CD4-positive, CD25-positive, alpha-beta regulatory T cell (primary cell): ENCODE data around the gene CAPZB. TPM values are rescaled to one million over a fixed set of nuclear protein-coding genes. Genes with fewer than 3 reads are reported as not detected.
"Not testable (repeated sequence)": the region's sequence is repeated elsewhere in the genome, so short reads cannot be mapped to it uniquely, and the experiment has no call there.

Experiments
- ATAC-seq, 2 donors: fragments of 150-1000 bp; cut with Tn5 transposase; one replicate each; pipeline ENCODE4 v1.10.0; 2021; ENCODE audit warnings: low read depth in 2 of 2, moderate number of reproducible peaks in 2 of 2, moderate library complexity in 1 of 2
- DNase-seq, 3 donors: peaks; one replicate each; pipeline versions ENCODE4 v3.0.0 to v3.0.0-alpha.2; 2012 to 2022; ENCODE audit warnings: mixed read lengths in 1 of 3
- H3K27ac ChIP-seq: one replicate; pipeline ENCODE4 v1.7.0; 2013; ENCODE audit warnings: mild to moderate bottlenecking, low read length; ENCODE audit not compliant: insufficient read depth, poor library complexity, severe bottlenecking
- H3K27me3 ChIP-seq: one replicate; pipeline ENCODE4 v1.7.0; 2013; ENCODE audit warnings: low read length; ENCODE audit not compliant: control insufficient read depth, insufficient read depth
- H3K36me3 ChIP-seq: one replicate; pipeline ENCODE4 v1.7.0; 2013; ENCODE audit warnings: mild to moderate bottlenecking, low read length, moderate library complexity; ENCODE audit not compliant: control insufficient read depth, insufficient read depth
- H3K4me1 ChIP-seq: 2 replicates; pipeline ENCODE4 v1.7.0; 2013; ENCODE audit warnings: mild to moderate bottlenecking, low read length; ENCODE audit not compliant: insufficient read depth, control insufficient read depth, poor library complexity, severe bottlenecking
- H3K4me3 ChIP-seq: one replicate; pipeline ENCODE4 v1.7.0; 2013; ENCODE audit warnings: low read depth, mild to moderate bottlenecking, low read length, moderate library complexity
- H3K9me3 ChIP-seq, 2 experiments: 1 replicate in 1 of 2; 2 replicates in 1 of 2; pipeline ENCODE4 v1.7.0; 2013; ENCODE audit warnings: low read length in 2 of 2, mild to moderate bottlenecking in 1 of 2, moderate library complexity in 1 of 2; ENCODE audit not compliant: control insufficient read depth in 2 of 2
- H3K27ac Mint-ChIP-seq, 3 donors: one replicate each; pipeline ENCODE4 v1.8.0; 2020 to 2022; ENCODE audit warnings: mild to moderate bottlenecking in 3 of 3, mixed read lengths in 3 of 3, moderate library complexity in 2 of 3
- H3K27me3 Mint-ChIP-seq: one replicate; pipeline ENCODE4 v1.8.0; 2022; ENCODE audit warnings: mild to moderate bottlenecking, mixed read lengths
- H3K36me3 Mint-ChIP-seq: one replicate; pipeline ENCODE4 v1.8.0; 2020; ENCODE audit warnings: mixed read lengths
- H3K4me1 Mint-ChIP-seq, 4 donors: one replicate each; pipeline ENCODE4 v1.8.0; 2020 to 2022; ENCODE audit warnings: mixed read lengths in 4 of 4, mild to moderate bottlenecking in 1 of 4
- H3K4me3 Mint-ChIP-seq, 4 donors: one replicate each; pipeline ENCODE4 v1.8.0; 2020 to 2022; ENCODE audit warnings: mild to moderate bottlenecking in 4 of 4, mixed read lengths in 4 of 4, moderate library complexity in 3 of 4
- H3K9me3 Mint-ChIP-seq, 7 donors: one replicate each; pipeline ENCODE4 v1.8.0; 2020 to 2022; ENCODE audit warnings: mixed read lengths in 7 of 7, mild to moderate bottlenecking in 3 of 7, moderate library complexity in 2 of 7
- polyA plus RNA-seq, 4 donors: library from polyadenylated mRNA; unstranded; fragments of 300-500 nt; fragmentation: Illumina TruSeq; gene quantifications; one replicate each; pipeline ENCODE4 v1.2.3, GENCODE V29; 2021
- total RNA-seq: library from RNA; stranded (reverse); gene quantifications from one replicate; pipeline ENCODE4 v1.2.3, GENCODE V29; 2022

The CAPZB gene
- total and polyA plus RNA-seq, 5 donors from 2014 or later = 372 to 588 (median 462) TPM

- no peaks in the 10 kb centered on the region for H3K9me3 Mint-ChIP-seq
- no peak for DNase-seq
- H3K36me3 Mint-ChIP-seq = peaks cover 33% of the 10 kb centered on the region
Measured at GRCh38 chr1:19308509-19308907, 176.8 kb downstream of the CAPZB start.

GRCh38 chr1:19307794-19308508, 177.4 kb downstream of the CAPZB start:
- peak overlapping the region; percentile 13 to 72 (median 48) for H3K4me3 Mint-ChIP-seq

More at GRCh38 chr1:19308509-19308907, 176.8 kb downstream of the CAPZB start:
- H3K27me3 ChIP-seq = no peaks in the 10 kb centered on the region
- no peak overlapping the region for H3K27ac ChIP-seq
- peak overlapping the region in 2 of 4 donors; percentile 70 to 86 for H3K4me3 Mint-ChIP-seq
- H3K27me3 Mint-ChIP-seq = no peaks in the 10 kb centered on the region
- H3K4me1 Mint-ChIP-seq = peaks cover 0 to 39% (median 25%) of the 10 kb centered on the region in 4 donors
- peaks cover 25% of the 10 kb centered on the region for H3K4me1 ChIP-seq
- peaks cover 36% of the 10 kb centered on the region for H3K36me3 ChIP-seq
- no peak overlapping the region for H3K4me3 ChIP-seq
- H3K9me3 ChIP-seq = no peaks in the 10 kb centered on the region
- no peak for ATAC-seq
- no peak overlapping the region for H3K27ac Mint-ChIP-seq

GRCh38 chr1:19306941-19307340, 178.4 kb downstream of the CAPZB start:
- DNase-seq = no peak
- H3K4me3 Mint-ChIP-seq = no peak overlapping the region
- no peak overlapping the region for H3K27ac Mint-ChIP-seq
- H3K27me3 Mint-ChIP-seq = no peaks in the 10 kb centered on the region
- Histone ChIP-seq H3K4me1 (peaks cover 12% of the 10 kb centered on the region), H3K9me3 (no peaks in the 10 kb centered on the region), H3K36me3 (peaks cover 43% of the 10 kb centered on the region), H3K4me3 (no peak overlapping the region), H3K27me3 (no peaks in the 10 kb centered on the region), H3K27ac (no peak overlapping the region)
- no peaks in the 10 kb centered on the region for H3K9me3 Mint-ChIP-seq
- peaks cover 40% of the 10 kb centered on the region for H3K36me3 Mint-ChIP-seq
- ATAC-seq = no peak
- H3K4me1 Mint-ChIP-seq = peaks cover 0 to 30% (median 18%) of the 10 kb centered on the region in 4 donors

More at GRCh38 chr1:19307794-19308508, 177.4 kb downstream of the CAPZB start:
- Histone ChIP-seq H3K4me3 (no peak overlapping the region), H3K27me3 (no peaks in the 10 kb centered on the region), H3K4me1 (peaks cover 19% of the 10 kb centered on the region), H3K9me3 (no peaks in the 10 kb centered on the region), H3K36me3 (peaks cover 42% of the 10 kb centered on the region), H3K27ac (no peak overlapping the region)
- H3K4me1 Mint-ChIP-seq = peaks cover 0 to 34% (median 20%) of the 10 kb centered on the region in 4 donors
- no peak overlapping the region for H3K27ac Mint-ChIP-seq
- no peaks in the 10 kb centered on the region for H3K9me3 Mint-ChIP-seq
- peaks cover 36% of the 10 kb centered on the region for H3K36me3 Mint-ChIP-seq
- DNase-seq (no peak), ATAC-seq (no peak)
- H3K27me3 Mint-ChIP-seq = no peaks in the 10 kb centered on the region

- no peak overlapping the region for H3K27ac ChIP-seq
- Mint-ChIP-seq H3K27me3 (no peaks in the 10 kb centered on the region), H3K27ac (no peak overlapping the region), H3K36me3 (peaks cover 37% of the 10 kb centered on the region), H3K4me3 (peak overlapping the region in 1 of 4 donors; percentile 44), H3K4me1 (peaks cover 0 to 23% (median 13%) of the 10 kb centered on the region in 4 donors), H3K9me3 (no peaks in the 10 kb centered on the region)
- no peaks in the 10 kb centered on the region for H3K9me3 ChIP-seq
- DNase-seq (no peak), ATAC-seq (no peak)
- H3K27me3 ChIP-seq = no peaks in the 10 kb centered on the region
- H3K36me3 ChIP-seq = peaks cover 43% of the 10 kb centered on the region
- no peak overlapping the region for H3K4me3 ChIP-seq
- H3K4me1 ChIP-seq = peaks cover 4% of the 10 kb centered on the region
Measured at GRCh38 chr1:19305880-19306279, 179.5 kb downstream of the CAPZB start.

- H3K4me1 ChIP-seq, H3K27ac Mint-ChIP-seq, DNase-seq, H3K27me3 ChIP-seq, H3K27ac ChIP-seq, H3K27me3 Mint-ChIP-seq, H3K9me3 Mint-ChIP-seq, H3K9me3 ChIP-seq, H3K4me3 Mint-ChIP-seq, ATAC-seq, H3K4me3 ChIP-seq, H3K4me1 Mint-ChIP-seq: not testable (repeated sequence)
- H3K36me3 ChIP-seq = peaks cover 43% of the 10 kb centered on the region
- H3K36me3 Mint-ChIP-seq = peaks cover 39% of the 10 kb centered on the region
Measured at GRCh38 chr1:19304081-19304480, 181.3 kb downstream of the CAPZB start.

- DNase-seq (no peak), ATAC-seq (no peak)
- H3K4me1 Mint-ChIP-seq = no peaks in the 10 kb centered on the region
- Histone ChIP-seq H3K4me1 (no peaks in the 10 kb centered on the region), H3K36me3 (peaks cover 23% of the 10 kb centered on the region), H3K27ac (no peak overlapping the region), H3K9me3 (peaks cover 2 to 7% of the 10 kb centered on the region in 2 experiments), H3K4me3 (no peak overlapping the region), H3K27me3 (no peaks in the 10 kb centered on the region)
- no peak overlapping the region for H3K27ac Mint-ChIP-seq
- peaks cover 40% of the 10 kb centered on the region for H3K36me3 Mint-ChIP-seq
- peaks cover 0 to 10% (median 4%) of the 10 kb centered on the region in 7 donors for H3K9me3 Mint-ChIP-seq
- H3K27me3 Mint-ChIP-seq = no peaks in the 10 kb centered on the region
- H3K4me3 Mint-ChIP-seq = no peak overlapping the region
Measured at GRCh38 chr1:19300211-19300610, 185.1 kb downstream of the CAPZB start.

- peaks cover 24% of the 10 kb centered on the region for H3K36me3 Mint-ChIP-seq
- H3K27ac Mint-ChIP-seq = no peak overlapping the region
- H3K9me3 Mint-ChIP-seq = peaks cover 2 to 18% (median 11%) of the 10 kb centered on the region in 7 donors
Measured at GRCh38 chr1:19294638-19295037, 190.7 kb downstream of the CAPZB start.

GRCh38 chr1:19289244-19289643, 196.1 kb downstream of the CAPZB start:
- Mint-ChIP-seq H3K27ac (no peak overlapping the region), H3K4me3 (peak overlapping the region; percentile 48 to 77 (median 56)), H3K27me3 (peaks cover 7% of the 10 kb centered on the region), H3K9me3 (peaks cover 0 to 7% (median 3%) of the 10 kb centered on the region in 7 donors), H3K36me3 (peaks cover 2% of the 10 kb centered on the region), H3K4me1 (peaks cover 0 to 14% (median 2%) of the 10 kb centered on the region in 4 donors)
- H3K27me3 ChIP-seq = no peaks in the 10 kb centered on the region
- peaks cover under 1 to 1% of the 10 kb centered on the region in 2 experiments for H3K9me3 ChIP-seq
- no peak overlapping the region for H3K4me3 ChIP-seq
- H3K27ac ChIP-seq = no peak overlapping the region
- ATAC-seq = no peak
- peaks cover 7% of the 10 kb centered on the region for H3K4me1 ChIP-seq
- no peak for DNase-seq
- no peaks in the 10 kb centered on the region for H3K36me3 ChIP-seq

More at GRCh38 chr1:19294638-19295037, 190.7 kb downstream of the CAPZB start:
- ATAC-seq (no peak), DNase-seq (no peak)
- peaks cover 1% of the 10 kb centered on the region for H3K27me3 Mint-ChIP-seq
- H3K9me3 ChIP-seq = peaks cover 13 to 17% of the 10 kb centered on the region in 2 experiments
- H3K27me3 ChIP-seq = no peaks in the 10 kb centered on the region
- no peaks in the 10 kb centered on the region for H3K36me3 ChIP-seq
- H3K4me3 Mint-ChIP-seq = no peak overlapping the region
- H3K4me1 ChIP-seq = no peaks in the 10 kb centered on the region
- no peak overlapping the region for H3K27ac ChIP-seq
- H3K4me3 ChIP-seq = no peak overlapping the region
- H3K4me1 Mint-ChIP-seq = no peaks in the 10 kb centered on the region
